OCI-LY1 (cell line): ENCODE results near the gene TRAPPC12.

Experiments
- EZH2 ChIP-seq: fragments of 200-600 bp; sonication (generic), shearing (Covaris generic); IDR thresholded peaks from 2 replicates; pipeline ENCODE4 v1.8.0; 2017; ENCODE audit warnings: borderline replicate concordance, mixed run types, mild to moderate bottlenecking, antibody characterized with exemption, low read length, moderate library complexity, mixed read lengths
- TF ChIP-seq, protein P1 (sequence below): fragments of 200-600 bp; sonication (generic), shearing (Covaris generic); IDR thresholded peaks from 2 replicates; pipeline ENCODE4 v1.5.1; 2017; ENCODE audit warnings: mild to moderate bottlenecking, antibody characterized with exemption, low read length, moderate library complexity, mixed read lengths

DNA sequence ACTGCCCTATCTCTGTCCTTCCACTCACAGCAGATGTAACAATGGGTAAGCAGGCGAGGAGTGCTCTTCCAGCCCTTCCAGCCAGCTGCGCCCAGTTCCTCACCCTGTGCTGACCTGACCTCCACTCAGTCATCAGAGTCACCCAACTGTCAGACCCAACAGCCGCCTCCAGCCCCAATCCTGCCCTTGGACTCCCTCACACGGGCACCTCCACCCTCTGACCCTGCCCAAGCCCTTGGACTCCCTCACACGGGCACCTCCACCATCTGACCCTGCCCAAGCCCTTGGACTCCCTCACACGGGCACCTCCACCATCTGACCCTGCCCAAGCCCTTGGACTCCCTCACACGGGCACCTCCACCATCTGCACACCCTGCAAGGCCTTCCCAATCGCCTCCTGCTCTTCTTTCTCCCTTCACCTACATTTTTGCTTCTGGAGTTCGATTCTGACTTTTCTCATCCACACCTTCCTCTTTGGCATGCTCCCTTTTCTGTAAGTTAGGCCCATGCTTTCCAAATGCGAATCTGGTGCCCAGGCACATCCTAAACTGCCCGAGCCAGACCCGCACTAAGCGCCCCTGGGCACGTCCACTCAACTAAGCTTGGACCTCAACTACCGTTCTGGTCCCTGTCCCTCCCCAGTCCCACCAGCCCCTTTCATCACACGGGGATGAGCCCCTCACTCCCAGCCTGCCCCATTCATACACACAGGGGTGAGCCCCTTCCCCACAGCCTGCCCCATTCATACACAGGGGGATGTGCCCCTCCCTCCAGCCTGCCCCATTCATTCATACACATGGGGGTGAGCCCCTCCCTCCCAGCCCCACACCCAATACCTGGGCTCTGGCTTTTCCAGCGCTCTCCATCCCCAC is 17.7 kb upstream of the TRAPPC12 start:
- TF ChIP-seq, protein P1, sequence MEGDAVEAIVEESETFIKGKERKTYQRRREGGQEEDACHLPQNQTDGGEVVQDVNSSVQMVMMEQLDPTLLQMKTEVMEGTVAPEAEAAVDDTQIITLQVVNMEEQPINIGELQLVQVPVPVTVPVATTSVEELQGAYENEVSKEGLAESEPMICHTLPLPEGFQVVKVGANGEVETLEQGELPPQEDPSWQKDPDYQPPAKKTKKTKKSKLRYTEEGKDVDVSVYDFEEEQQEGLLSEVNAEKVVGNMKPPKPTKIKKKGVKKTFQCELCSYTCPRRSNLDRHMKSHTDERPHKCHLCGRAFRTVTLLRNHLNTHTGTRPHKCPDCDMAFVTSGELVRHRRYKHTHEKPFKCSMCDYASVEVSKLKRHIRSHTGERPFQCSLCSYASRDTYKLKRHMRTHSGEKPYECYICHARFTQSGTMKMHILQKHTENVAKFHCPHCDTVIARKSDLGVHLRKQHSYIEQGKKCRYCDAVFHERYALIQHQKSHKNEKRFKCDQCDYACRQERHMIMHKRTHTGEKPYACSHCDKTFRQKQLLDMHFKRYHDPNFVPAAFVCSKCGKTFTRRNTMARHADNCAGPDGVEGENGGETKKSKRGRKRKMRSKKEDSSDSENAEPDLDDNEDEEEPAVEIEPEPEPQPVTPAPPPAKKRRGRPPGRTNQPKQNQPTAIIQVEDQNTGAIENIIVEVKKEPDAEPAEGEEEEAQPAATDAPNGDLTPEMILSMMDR, result no peak
- no peak for TF ChIP-seq EZH2
